ENCODE results near the gene ZNF732.

DNA sequence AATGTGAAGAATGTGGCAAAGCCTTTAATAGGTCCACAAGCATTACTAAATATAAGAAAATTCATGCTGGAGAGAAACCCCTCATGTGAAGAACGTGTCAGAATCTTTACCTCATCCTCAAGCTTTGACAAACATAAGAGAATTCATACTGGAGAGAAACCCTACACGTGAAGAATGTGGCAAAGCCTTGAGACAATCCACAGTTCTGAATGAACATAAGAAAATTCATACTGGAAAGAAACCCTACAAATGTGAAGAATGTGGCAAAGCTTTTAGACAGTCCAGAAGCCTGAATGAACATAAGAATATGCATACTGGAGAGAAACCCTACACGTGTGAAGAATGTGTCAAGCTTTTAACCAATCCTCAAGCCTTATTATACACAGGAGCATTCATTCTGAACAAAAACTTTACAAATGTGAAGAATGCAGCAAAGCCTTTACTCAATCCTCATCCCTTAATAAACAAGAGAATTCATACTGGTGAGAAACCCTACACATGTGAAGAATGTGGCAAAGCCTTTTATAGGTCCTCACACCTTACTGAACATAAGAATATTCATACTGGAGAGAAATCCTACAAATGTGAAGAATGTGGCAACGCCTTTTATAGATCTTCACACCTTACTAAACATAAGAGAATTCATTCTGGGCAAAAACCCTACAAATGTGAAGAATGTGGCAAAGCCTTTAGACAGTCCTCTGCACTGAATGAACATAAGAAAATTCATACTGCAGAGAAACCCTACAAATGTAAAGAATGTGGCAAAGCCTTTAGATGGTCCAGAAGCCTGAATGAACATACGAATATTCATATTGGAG, 51.1 kb downstream of the ZNF732 start:
- TF ChIP-seq, protein P1, sequence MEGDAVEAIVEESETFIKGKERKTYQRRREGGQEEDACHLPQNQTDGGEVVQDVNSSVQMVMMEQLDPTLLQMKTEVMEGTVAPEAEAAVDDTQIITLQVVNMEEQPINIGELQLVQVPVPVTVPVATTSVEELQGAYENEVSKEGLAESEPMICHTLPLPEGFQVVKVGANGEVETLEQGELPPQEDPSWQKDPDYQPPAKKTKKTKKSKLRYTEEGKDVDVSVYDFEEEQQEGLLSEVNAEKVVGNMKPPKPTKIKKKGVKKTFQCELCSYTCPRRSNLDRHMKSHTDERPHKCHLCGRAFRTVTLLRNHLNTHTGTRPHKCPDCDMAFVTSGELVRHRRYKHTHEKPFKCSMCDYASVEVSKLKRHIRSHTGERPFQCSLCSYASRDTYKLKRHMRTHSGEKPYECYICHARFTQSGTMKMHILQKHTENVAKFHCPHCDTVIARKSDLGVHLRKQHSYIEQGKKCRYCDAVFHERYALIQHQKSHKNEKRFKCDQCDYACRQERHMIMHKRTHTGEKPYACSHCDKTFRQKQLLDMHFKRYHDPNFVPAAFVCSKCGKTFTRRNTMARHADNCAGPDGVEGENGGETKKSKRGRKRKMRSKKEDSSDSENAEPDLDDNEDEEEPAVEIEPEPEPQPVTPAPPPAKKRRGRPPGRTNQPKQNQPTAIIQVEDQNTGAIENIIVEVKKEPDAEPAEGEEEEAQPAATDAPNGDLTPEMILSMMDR (conservative IDR thresholded peaks at IDR 0.05 in 1 of 2, IDR thresholded peaks at IDR 0.05 in 1 of 2; ENCODE audit: extremely low read depth in 1 of 2, insufficient read depth in 1 of 2, low read depth in 1 of 2, low read length in 2 of 2) = no peak
- TF ChIP-seq EZH2 (IDR thresholded peaks at IDR 0.05; ENCODE audit: borderline replicate concordance, low read length) = no peak
